Loucy (cell line): ENCODE data around the gene ATP5PD.

Experiments
- EZH2phosphoT487 ChIP-seq: fragments of 200-600 bp; IDR thresholded peaks from 2 replicates; pipeline ENCODE4 v1.6.1; 2018; ENCODE audit warnings: antibody characterized with exemption, mild to moderate bottlenecking, moderate library complexity, borderline replicate concordance
- TF ChIP-seq, protein P1 (sequence below): fragments of 200-600 bp; sonication (generic); conservative IDR thresholded peaks from 2 replicates; pipeline ENCODE4 v1.5.1; 2014; ENCODE audit warnings: mild to moderate bottlenecking, antibody characterized with exemption, low read length

DNA sequence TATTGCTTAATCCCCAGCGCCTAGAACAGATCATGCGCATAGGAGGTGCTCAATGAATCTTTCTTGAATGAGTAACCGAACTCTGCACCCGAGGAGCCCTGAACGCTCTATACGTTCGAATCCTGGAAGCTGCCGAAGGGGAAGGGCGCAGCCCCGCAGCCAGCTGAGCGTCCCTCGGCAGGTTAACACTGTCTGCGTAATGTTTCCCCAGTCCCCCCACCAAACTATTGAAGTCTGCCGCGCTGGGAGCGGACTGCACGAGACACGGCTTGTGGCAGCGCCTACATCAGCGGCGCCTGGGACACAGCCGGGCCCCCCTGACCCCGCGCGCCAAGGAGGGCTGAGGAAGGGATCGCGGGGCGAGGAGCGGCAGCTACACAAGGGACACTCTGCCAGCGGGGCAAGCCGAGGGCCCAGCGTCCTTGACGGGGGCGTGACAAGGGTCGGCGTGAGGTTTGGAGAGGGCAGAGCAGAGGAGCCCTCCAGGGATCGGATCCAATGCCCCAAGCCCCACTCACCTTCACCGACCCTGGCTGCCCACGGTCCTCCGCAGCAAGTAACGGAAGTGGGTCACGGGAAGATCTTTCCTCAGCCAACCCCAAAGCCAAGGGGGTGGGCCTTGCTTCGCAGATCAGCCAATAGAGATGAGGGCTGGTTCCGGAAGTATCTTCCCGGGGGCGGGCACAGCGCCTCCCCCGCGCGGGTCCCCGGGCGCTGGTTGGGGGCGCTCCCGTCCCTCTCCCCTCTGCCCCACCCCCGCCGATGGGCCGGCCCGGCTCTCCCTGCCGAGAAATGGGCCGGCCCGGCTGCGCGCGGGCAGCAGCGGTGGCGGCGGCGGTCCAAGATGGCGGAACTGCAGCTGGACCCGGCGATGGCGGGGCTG, at the start of gene ATP5PD, which contains the start of gene KCTD2:
- TF ChIP-seq, protein P1, sequence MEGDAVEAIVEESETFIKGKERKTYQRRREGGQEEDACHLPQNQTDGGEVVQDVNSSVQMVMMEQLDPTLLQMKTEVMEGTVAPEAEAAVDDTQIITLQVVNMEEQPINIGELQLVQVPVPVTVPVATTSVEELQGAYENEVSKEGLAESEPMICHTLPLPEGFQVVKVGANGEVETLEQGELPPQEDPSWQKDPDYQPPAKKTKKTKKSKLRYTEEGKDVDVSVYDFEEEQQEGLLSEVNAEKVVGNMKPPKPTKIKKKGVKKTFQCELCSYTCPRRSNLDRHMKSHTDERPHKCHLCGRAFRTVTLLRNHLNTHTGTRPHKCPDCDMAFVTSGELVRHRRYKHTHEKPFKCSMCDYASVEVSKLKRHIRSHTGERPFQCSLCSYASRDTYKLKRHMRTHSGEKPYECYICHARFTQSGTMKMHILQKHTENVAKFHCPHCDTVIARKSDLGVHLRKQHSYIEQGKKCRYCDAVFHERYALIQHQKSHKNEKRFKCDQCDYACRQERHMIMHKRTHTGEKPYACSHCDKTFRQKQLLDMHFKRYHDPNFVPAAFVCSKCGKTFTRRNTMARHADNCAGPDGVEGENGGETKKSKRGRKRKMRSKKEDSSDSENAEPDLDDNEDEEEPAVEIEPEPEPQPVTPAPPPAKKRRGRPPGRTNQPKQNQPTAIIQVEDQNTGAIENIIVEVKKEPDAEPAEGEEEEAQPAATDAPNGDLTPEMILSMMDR, result no peak
- no peak for TF ChIP-seq EZH2phosphoT487
